ENCODE measurements around the gene HCN2. TPM values are rescaled to one million over a fixed set of nuclear protein-coding genes. Genes with fewer than 3 reads are reported as not detected.

HCN2 gene
- total RNA-seq, 1 experiment from 2014 or later: 3.2 TPM

- DNase-seq (ENCODE audit: low read depth): no peak
- in situ Hi-C loops (cut with HindIII; ENCODE audit: low pct_unique_long_range_greater_than_20kb, low sequenced_read_pairs): no loop called here
Measured at GRCh38 chr19:567296-567900, 22.3 kb upstream of the HCN2 start.

GRCh38 chr19:570251-570686, 19.4 kb upstream of the HCN2 start:
- DNase-seq (ENCODE audit: low read depth): no peak
- in situ Hi-C loops (cut with HindIII; ENCODE audit: low pct_unique_long_range_greater_than_20kb, low sequenced_read_pairs): no loop called here

GRCh38 chr19:570937-571565, 18.6 kb upstream of the HCN2 start:
- DNase-seq (ENCODE audit: low read depth): peak; percentile 45
- in situ Hi-C loops (cut with HindIII; ENCODE audit: low pct_unique_long_range_greater_than_20kb, low sequenced_read_pairs): no loop called here

GRCh38 chr19:571566-571974, 18.1 kb upstream of the HCN2 start:
- in situ Hi-C loops (cut with HindIII; ENCODE audit: low pct_unique_long_range_greater_than_20kb, low sequenced_read_pairs): no loop called here
- peak; percentile 46 for DNase-seq (ENCODE audit: low read depth)

- DNase-seq (ENCODE audit: low read depth): peak; percentile 91
- in situ Hi-C loops (cut with HindIII; ENCODE audit: low pct_unique_long_range_greater_than_20kb, low sequenced_read_pairs): no loop called here
Measured at GRCh38 chr19:572140-572742, 17.4 kb upstream of the HCN2 start, which contains the start of gene BSG. TSS of gene BSG (plus strand) at chr19:572596. CDS start at chr19:572635, 39 bp downstream.

- in situ Hi-C loops (cut with HindIII; ENCODE audit: low pct_unique_long_range_greater_than_20kb, low sequenced_read_pairs): no loop called here
- DNase-seq (ENCODE audit: low read depth): peak; percentile 25
Measured at GRCh38 chr19:572743-573518, 16.8 kb upstream of the HCN2 start.

GRCh38 chr19:573519-573825, 16.2 kb upstream of the HCN2 start:
- DNase-seq (ENCODE audit: low read depth): no peak
- in situ Hi-C loops (cut with HindIII; ENCODE audit: low pct_unique_long_range_greater_than_20kb, low sequenced_read_pairs): no loop called here

GRCh38 chr19:574658-575526, 14.8 kb upstream of the HCN2 start:
- in situ Hi-C loops (cut with HindIII; ENCODE audit: low pct_unique_long_range_greater_than_20kb, low sequenced_read_pairs): no loop called here
- DNase-seq (ENCODE audit: low read depth): no peak

- in situ Hi-C loops (cut with HindIII; ENCODE audit: low pct_unique_long_range_greater_than_20kb, low sequenced_read_pairs): no loop called here
- no peak for DNase-seq (ENCODE audit: low read depth)
Measured at GRCh38 chr19:575527-576506, 13.9 kb upstream of the HCN2 start.

GRCh38 chr19:576768-577438, 12.8 kb upstream of the HCN2 start:
- in situ Hi-C loops (cut with HindIII; ENCODE audit: low pct_unique_long_range_greater_than_20kb, low sequenced_read_pairs): no loop called here
- DNase-seq (ENCODE audit: low read depth): no peak

- no peak for DNase-seq (ENCODE audit: low read depth)
- in situ Hi-C loops (cut with HindIII; ENCODE audit: low pct_unique_long_range_greater_than_20kb, low sequenced_read_pairs): no loop called here
Measured at GRCh38 chr19:577439-578392, 12.0 kb upstream of the HCN2 start.

GRCh38 chr19:579111-579841, 10.4 kb upstream of the HCN2 start:
- no peak for DNase-seq (ENCODE audit: low read depth)
- in situ Hi-C loops (cut with HindIII; ENCODE audit: low pct_unique_long_range_greater_than_20kb, low sequenced_read_pairs): no loop called here

GRCh38 chr19:579842-580155, 9.9 kb upstream of the HCN2 start:
- DNase-seq (ENCODE audit: low read depth): no peak
- in situ Hi-C loops (cut with HindIII; ENCODE audit: low pct_unique_long_range_greater_than_20kb, low sequenced_read_pairs): no loop called here

- in situ Hi-C loops (cut with HindIII; ENCODE audit: low pct_unique_long_range_greater_than_20kb, low sequenced_read_pairs): no loop called here
- no peak for DNase-seq (ENCODE audit: low read depth)
Measured at GRCh38 chr19:580274-580835, 9.3 kb upstream of the HCN2 start.
